ENCODE results near the gene PCDH15.

PCDH15 gene

GRCh38 chr10:54124209-54124885 is 676.7 kb downstream of the PCDH15 start:
- H3K9me3 ChIP-seq (ENCODE audit: control insufficient read depth in 1 of 2, low read length in 2 of 2): no peaks in the 10 kb centered on the region
- H3K4me1 ChIP-seq (ENCODE audit: control insufficient read depth in 1 of 2, insufficient read depth in 2 of 2, low read length in 2 of 2): no peaks in the 10 kb centered on the region
- no peak overlapping the region for H3K27ac ChIP-seq (ENCODE audit: low read depth, low read length)
- no peak overlapping the region for H3K4me3 ChIP-seq (ENCODE audit: low read depth in 1 of 2, low read length in 2 of 2)
- H3K9ac ChIP-seq (ENCODE audit: low read depth in 1 of 2, low read length in 2 of 2): no peak overlapping the region
- no peaks in the 10 kb centered on the region for H3K36me3 ChIP-seq (ENCODE audit: control insufficient read depth in 1 of 2, insufficient read depth in 2 of 2, low read length in 2 of 2)
- H3K27me3 ChIP-seq (ENCODE audit: control insufficient read depth in 1 of 2, insufficient read depth in 2 of 2, low read length in 2 of 2): no peaks in the 10 kb centered on the region

- H3K4me1 ChIP-seq (ENCODE audit: control insufficient read depth in 1 of 2, insufficient read depth in 2 of 2, low read length in 2 of 2): no peaks in the 10 kb centered on the region
- H3K27me3 ChIP-seq (ENCODE audit: control insufficient read depth in 1 of 2, insufficient read depth in 2 of 2, low read length in 2 of 2): no peaks in the 10 kb centered on the region
- no peak overlapping the region for H3K27ac ChIP-seq (ENCODE audit: low read depth, low read length)
- no peak overlapping the region for H3K4me3 ChIP-seq (ENCODE audit: low read depth in 1 of 2, low read length in 2 of 2)
- H3K9ac ChIP-seq (ENCODE audit: low read depth in 1 of 2, low read length in 2 of 2): no peak overlapping the region
- no peaks in the 10 kb centered on the region for H3K36me3 ChIP-seq (ENCODE audit: control insufficient read depth in 1 of 2, insufficient read depth in 2 of 2, low read length in 2 of 2)
- no peaks in the 10 kb centered on the region for H3K9me3 ChIP-seq (ENCODE audit: control insufficient read depth in 1 of 2, low read length in 2 of 2)
These were observed 680.2 kb downstream of the PCDH15 start for GRCh38 chr10:54120806-54121205.

GRCh38 chr10:54108961-54109360 is 692.1 kb downstream of the PCDH15 start:
- H3K4me1 ChIP-seq (ENCODE audit: control insufficient read depth in 1 of 2, insufficient read depth in 2 of 2, low read length in 2 of 2): no peaks in the 10 kb centered on the region
- no peak overlapping the region for H3K27ac ChIP-seq (ENCODE audit: low read depth, low read length)
- no peak overlapping the region for H3K4me3 ChIP-seq (ENCODE audit: low read depth in 1 of 2, low read length in 2 of 2)
- no peak overlapping the region for H3K9ac ChIP-seq (ENCODE audit: low read depth in 1 of 2, low read length in 2 of 2)
- H3K36me3 ChIP-seq (ENCODE audit: control insufficient read depth in 1 of 2, insufficient read depth in 2 of 2, low read length in 2 of 2): no peaks in the 10 kb centered on the region
- H3K9me3 ChIP-seq (ENCODE audit: control insufficient read depth in 1 of 2, low read length in 2 of 2): peaks cover 0 to 2% of the 10 kb centered on the region in 2 donors
- H3K27me3 ChIP-seq (ENCODE audit: control insufficient read depth in 1 of 2, insufficient read depth in 2 of 2, low read length in 2 of 2): no peaks in the 10 kb centered on the region

GRCh38 chr10:54096892-54097291 is 704.1 kb downstream of the PCDH15 start:
- Histone ChIP-seq H3K36me3 (ENCODE audit: control insufficient read depth in 1 of 2, insufficient read depth in 2 of 2, low read length in 2 of 2) (no peaks in the 10 kb centered on the region), H3K4me1 (ENCODE audit: control insufficient read depth in 1 of 2, insufficient read depth in 2 of 2, low read length in 2 of 2) (no peaks in the 10 kb centered on the region), H3K27me3 (ENCODE audit: control insufficient read depth in 1 of 2, insufficient read depth in 2 of 2, low read length in 2 of 2) (no peaks in the 10 kb centered on the region), H3K9ac (ENCODE audit: low read depth in 1 of 2, low read length in 2 of 2) (no peak overlapping the region), H3K9me3 (ENCODE audit: control insufficient read depth in 1 of 2, low read length in 2 of 2) (no peaks in the 10 kb centered on the region), H3K4me3 (ENCODE audit: low read depth in 1 of 2, low read length in 2 of 2) (no peak overlapping the region), H3K27ac (ENCODE audit: low read depth, low read length) (no peak overlapping the region)

- no peak overlapping the region for H3K4me3 ChIP-seq (ENCODE audit: low read depth in 1 of 2, low read length in 2 of 2)
- no peaks in the 10 kb centered on the region for H3K27me3 ChIP-seq (ENCODE audit: control insufficient read depth in 1 of 2, insufficient read depth in 2 of 2, low read length in 2 of 2)
- no peak overlapping the region for H3K9ac ChIP-seq (ENCODE audit: low read depth in 1 of 2, low read length in 2 of 2)
- H3K4me1 ChIP-seq (ENCODE audit: control insufficient read depth in 1 of 2, insufficient read depth in 2 of 2, low read length in 2 of 2): no peaks in the 10 kb centered on the region
- H3K36me3 ChIP-seq (ENCODE audit: control insufficient read depth in 1 of 2, insufficient read depth in 2 of 2, low read length in 2 of 2): no peaks in the 10 kb centered on the region
- H3K27ac ChIP-seq (ENCODE audit: low read depth, low read length): no peak overlapping the region
- no peaks in the 10 kb centered on the region for H3K9me3 ChIP-seq (ENCODE audit: control insufficient read depth in 1 of 2, low read length in 2 of 2)
These were observed 706.7 kb downstream of the PCDH15 start for GRCh38 chr10:54094321-54094720.

- Histone ChIP-seq H3K27me3 (ENCODE audit: control insufficient read depth in 1 of 2, insufficient read depth in 2 of 2, low read length in 2 of 2) (no peaks in the 10 kb centered on the region), H3K9me3 (ENCODE audit: control insufficient read depth in 1 of 2, low read length in 2 of 2) (peaks cover 0 to 4% of the 10 kb centered on the region in 2 donors), H3K4me3 (ENCODE audit: low read depth in 1 of 2, low read length in 2 of 2) (no peak overlapping the region), H3K4me1 (ENCODE audit: control insufficient read depth in 1 of 2, insufficient read depth in 2 of 2, low read length in 2 of 2) (no peaks in the 10 kb centered on the region), H3K27ac (ENCODE audit: low read depth, low read length) (no peak overlapping the region), H3K36me3 (ENCODE audit: control insufficient read depth in 1 of 2, insufficient read depth in 2 of 2, low read length in 2 of 2) (no peaks in the 10 kb centered on the region), H3K9ac (ENCODE audit: low read depth in 1 of 2, low read length in 2 of 2) (no peak overlapping the region)
These were observed 709.8 kb downstream of the PCDH15 start for GRCh38 chr10:54091237-54091636.

GRCh38 chr10:54081950-54082349 is 719.1 kb downstream of the PCDH15 start:
- H3K4me3 ChIP-seq (ENCODE audit: low read depth in 1 of 2, low read length in 2 of 2): no peak overlapping the region
- no peak overlapping the region for H3K27ac ChIP-seq (ENCODE audit: low read depth, low read length)
- H3K9ac ChIP-seq (ENCODE audit: low read depth in 1 of 2, low read length in 2 of 2): no peak overlapping the region
- no peaks in the 10 kb centered on the region for H3K36me3 ChIP-seq (ENCODE audit: control insufficient read depth in 1 of 2, insufficient read depth in 2 of 2, low read length in 2 of 2)
- H3K9me3 ChIP-seq (ENCODE audit: control insufficient read depth in 1 of 2, low read length in 2 of 2): peaks cover 0 to 4% of the 10 kb centered on the region in 2 donors
- H3K27me3 ChIP-seq (ENCODE audit: control insufficient read depth in 1 of 2, insufficient read depth in 2 of 2, low read length in 2 of 2): no peaks in the 10 kb centered on the region
- H3K4me1 ChIP-seq (ENCODE audit: control insufficient read depth in 1 of 2, insufficient read depth in 2 of 2, low read length in 2 of 2): no peaks in the 10 kb centered on the region

GRCh38 chr10:54067361-54067760 is 733.7 kb downstream of the PCDH15 start:
- H3K4me1 ChIP-seq (ENCODE audit: control insufficient read depth in 1 of 2, insufficient read depth in 2 of 2, low read length in 2 of 2): no peaks in the 10 kb centered on the region
- H3K27me3 ChIP-seq (ENCODE audit: control insufficient read depth in 1 of 2, insufficient read depth in 2 of 2, low read length in 2 of 2): no peaks in the 10 kb centered on the region
- no peak overlapping the region for H3K27ac ChIP-seq (ENCODE audit: low read depth, low read length)
- no peak overlapping the region for H3K9ac ChIP-seq (ENCODE audit: low read depth in 1 of 2, low read length in 2 of 2)
- peaks cover 0 to 2% of the 10 kb centered on the region in 2 donors for H3K9me3 ChIP-seq (ENCODE audit: control insufficient read depth in 1 of 2, low read length in 2 of 2)
- no peaks in the 10 kb centered on the region for H3K36me3 ChIP-seq (ENCODE audit: control insufficient read depth in 1 of 2, insufficient read depth in 2 of 2, low read length in 2 of 2)
- H3K4me3 ChIP-seq (ENCODE audit: low read depth in 1 of 2, low read length in 2 of 2): no peak overlapping the region

- H3K4me3 ChIP-seq (ENCODE audit: low read depth in 1 of 2, low read length in 2 of 2): no peak overlapping the region
- H3K9ac ChIP-seq (ENCODE audit: low read depth in 1 of 2, low read length in 2 of 2): no peak overlapping the region
- peaks cover 0 to 2% of the 10 kb centered on the region in 2 donors for H3K9me3 ChIP-seq (ENCODE audit: control insufficient read depth in 1 of 2, low read length in 2 of 2)
- no peaks in the 10 kb centered on the region for H3K36me3 ChIP-seq (ENCODE audit: control insufficient read depth in 1 of 2, insufficient read depth in 2 of 2, low read length in 2 of 2)
- H3K27me3 ChIP-seq (ENCODE audit: control insufficient read depth in 1 of 2, insufficient read depth in 2 of 2, low read length in 2 of 2): no peaks in the 10 kb centered on the region
- H3K27ac ChIP-seq (ENCODE audit: low read depth, low read length): no peak overlapping the region
- no peaks in the 10 kb centered on the region for H3K4me1 ChIP-seq (ENCODE audit: control insufficient read depth in 1 of 2, insufficient read depth in 2 of 2, low read length in 2 of 2)
These were observed 734.4 kb downstream of the PCDH15 start for GRCh38 chr10:54066646-54067045.

- Histone ChIP-seq H3K36me3 (ENCODE audit: control insufficient read depth in 1 of 2, insufficient read depth in 2 of 2, low read length in 2 of 2) (no peaks in the 10 kb centered on the region), H3K4me3 (ENCODE audit: low read depth in 1 of 2, low read length in 2 of 2) (no peak overlapping the region), H3K9ac (ENCODE audit: low read depth in 1 of 2, low read length in 2 of 2) (no peak overlapping the region), H3K27ac (ENCODE audit: low read depth, low read length) (no peak overlapping the region), H3K27me3 (ENCODE audit: control insufficient read depth in 1 of 2, insufficient read depth in 2 of 2, low read length in 2 of 2) (no peaks in the 10 kb centered on the region), H3K4me1 (ENCODE audit: control insufficient read depth in 1 of 2, insufficient read depth in 2 of 2, low read length in 2 of 2) (no peaks in the 10 kb centered on the region), H3K9me3 (ENCODE audit: control insufficient read depth in 1 of 2, low read length in 2 of 2) (peaks cover 0 to 2% of the 10 kb centered on the region in 2 donors)
These were observed 735.9 kb downstream of the PCDH15 start for GRCh38 chr10:54065106-54065505.

All from duodenal mucosa (tissue), 2 donors.